Measurements from ENCODE around the gene BBS1. TPM values are rescaled to one million over a fixed set of nuclear protein-coding genes. Genes with fewer than 3 reads are reported as not detected.
"Not testable (repeated sequence)": the region's sequence is repeated elsewhere in the genome, so short reads cannot be mapped to it uniquely, and the experiment has no call there.

Gene BBS1
- total RNA-seq (10 to 100 TPM; 22.8 to 37.3 TPM), polyA plus RNA-seq (ENCODE audit: insufficient read length in 6 of 6) (10 to 100 TPM; 58.4 to 75.1 (median 64.6) TPM)
- long read RNA-seq, donor 1, transcript BBS1-201 (17 exons, 3,423 nt): major isoform, 11 of 28 reads
- long read RNA-seq, donor 1, partial matches to known transcripts: 0 of 28 reads
- long read RNA-seq, donor 1, other reads (novel, unspliced or antisense): 15 of 28 reads
- long read RNA-seq, donor 2, transcript BBS1-201 (17 exons, 3,423 nt): major isoform, 7 of 17 reads
- long read RNA-seq, donor 2, partial matches to known transcripts: 0 of 17 reads
- long read RNA-seq, donor 2, other reads (novel, unspliced or antisense): 9 of 17 reads
- long read RNA-seq, donor 3, transcript BBS1-201 (17 exons, 3,423 nt): major isoform, 7 of 16 reads
- long read RNA-seq, donor 3, partial matches to known transcripts: 0 of 16 reads
- long read RNA-seq, donor 3, other reads (novel, unspliced or antisense): 7 of 16 reads
- long read RNA-seq, donor 4, partial matches to known transcripts: 2 of 7 reads
- long read RNA-seq, donor 4, other reads (novel, unspliced or antisense): 4 of 7 reads
- long read RNA-seq, donor 5, transcript BBS1-201 (17 exons, 3,423 nt): major isoform, 6 of 8 reads
- long read RNA-seq, donor 5, partial matches to known transcripts: 0 of 8 reads
- long read RNA-seq, donor 5, other reads (novel, unspliced or antisense): 0 of 8 reads
- long read RNA-seq, donor 6, partial matches to known transcripts: 0 of 6 reads
- long read RNA-seq, donor 6, other reads (novel, unspliced or antisense): 0 of 6 reads
- long read RNA-seq, donor 7, partial matches to known transcripts: 0 of 1 reads
- long read RNA-seq, donor 7, other reads (novel, unspliced or antisense): 0 of 1 reads
- long read RNA-seq, donor 8, transcript BBS1-201 (17 exons, 3,423 nt): major isoform, 8 of 9 reads
- long read RNA-seq, donor 8, partial matches to known transcripts: 0 of 9 reads
- long read RNA-seq, donor 8, other reads (novel, unspliced or antisense): 0 of 9 reads
- long read RNA-seq, donor 9: 0 reads
- long read RNA-seq, donor 10, partial matches to known transcripts: 11 of 13 reads
- long read RNA-seq, donor 10, other reads (novel, unspliced or antisense): 2 of 13 reads
- long read RNA-seq, donor 11, transcript BBS1-201 (17 exons, 3,423 nt): major isoform, 5 of 5 reads
- long read RNA-seq, donor 11, partial matches to known transcripts: 0 of 5 reads
- long read RNA-seq, donor 11, other reads (novel, unspliced or antisense): 0 of 5 reads
- long read RNA-seq, donor 12, partial matches to known transcripts: 0 of 7 reads
- long read RNA-seq, donor 12, other reads (novel, unspliced or antisense): 0 of 7 reads

DNA sequence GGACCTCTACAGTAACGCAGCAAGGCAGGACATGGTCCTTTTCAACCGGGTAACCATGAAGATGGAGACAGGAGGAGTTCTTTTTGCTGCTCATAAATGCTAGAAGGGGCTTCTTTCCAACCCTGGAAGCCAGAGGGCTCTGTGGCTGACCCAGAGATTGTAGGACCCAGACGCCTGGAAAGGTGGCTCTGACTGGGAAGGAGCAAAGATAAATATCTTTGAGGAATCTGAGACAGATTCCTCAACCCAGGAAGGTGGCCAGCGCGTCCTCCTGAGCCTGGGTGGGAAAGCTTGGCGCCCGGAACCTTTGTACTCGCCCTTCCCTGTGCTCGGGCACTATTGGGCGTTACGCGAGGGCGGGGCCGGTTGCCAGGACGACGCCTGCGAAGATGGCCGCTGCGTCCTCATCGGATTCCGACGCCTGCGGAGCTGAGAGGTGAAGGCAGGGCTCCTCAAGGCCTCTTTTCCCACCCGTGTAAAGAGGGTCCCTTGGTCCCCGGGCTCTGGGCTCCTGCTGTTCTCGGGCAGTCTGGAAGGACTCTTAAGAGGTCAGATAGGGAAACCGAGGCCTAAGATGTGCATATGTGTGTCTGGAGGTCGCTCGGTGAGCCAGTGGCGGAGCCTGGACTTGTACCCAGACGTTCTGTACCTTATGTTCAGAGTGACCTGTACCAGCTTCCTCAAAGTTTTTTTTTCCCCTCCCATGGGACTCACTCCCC is at the start of gene BBS1:
Gene BBS1, plus strand, starts transcription at position 365 of the 719 bp plus-strand sequence. Its CDS starts 25 bp downstream, at position 390.
- H3K4me3 ChIP-seq: peak within 1 kb of the TSS; percentile 66 to 99
- ATAC-seq (peak; percentile 99), DNase-seq (peak; percentile 83 to 97 (median 86))
- TF ChIP-seq CTCF (IDR thresholded peaks at IDR 0.05): no peak
- intact Hi-C loops (cut with DNase I): no loop called here
- no peaks in the 10 kb centered on the region for H3K9me3 ChIP-seq
- no peaks in the 10 kb centered on the region for H3K27me3 ChIP-seq
- H3K4me1 ChIP-seq: peaks cover 11 to 21% of the 10 kb centered on the region in 2 donors
- H3K27ac ChIP-seq: peak within 1 kb of the TSS in 1 of 2 donors; percentile 84
- peaks cover 0 to 25% of the 10 kb centered on the region in 2 donors for H3K36me3 ChIP-seq

GRCh38 chr11:66462010-66462409 is 48.4 kb upstream of the BBS1 start:
- H3K4me1 ChIP-seq: peaks cover 0 to 8% of the 10 kb centered on the region in 2 donors
- H3K27me3 ChIP-seq: no peaks in the 10 kb centered on the region
- H3K9me3 ChIP-seq: peaks cover 0 to 2% of the 10 kb centered on the region in 2 donors
- no peak for TF ChIP-seq CTCF (IDR thresholded peaks at IDR 0.05)
- ATAC-seq (no peak), DNase-seq (no peak)
- no peak overlapping the region for H3K4me3 ChIP-seq
- no peaks in the 10 kb centered on the region for H3K36me3 ChIP-seq
- intact Hi-C loops (cut with DNase I): no loop called here
- H3K27ac ChIP-seq: no peak overlapping the region

GRCh38 chr11:66462911-66463310 is 47.5 kb upstream of the BBS1 start:
- no peak for DNase-seq
- intact Hi-C loops (cut with DNase I): no loop called here
- ATAC-seq: no peak
- H3K9me3 ChIP-seq: peaks cover 0 to 2% of the 10 kb centered on the region in 2 donors
- H3K27ac ChIP-seq: no peak overlapping the region
- peaks cover 7 to 16% of the 10 kb centered on the region in 2 donors for H3K4me1 ChIP-seq
- TF ChIP-seq CTCF (IDR thresholded peaks at IDR 0.05): no peak
- H3K27me3 ChIP-seq: no peaks in the 10 kb centered on the region
- no peak overlapping the region for H3K4me3 ChIP-seq
- no peaks in the 10 kb centered on the region for H3K36me3 ChIP-seq

DNA sequence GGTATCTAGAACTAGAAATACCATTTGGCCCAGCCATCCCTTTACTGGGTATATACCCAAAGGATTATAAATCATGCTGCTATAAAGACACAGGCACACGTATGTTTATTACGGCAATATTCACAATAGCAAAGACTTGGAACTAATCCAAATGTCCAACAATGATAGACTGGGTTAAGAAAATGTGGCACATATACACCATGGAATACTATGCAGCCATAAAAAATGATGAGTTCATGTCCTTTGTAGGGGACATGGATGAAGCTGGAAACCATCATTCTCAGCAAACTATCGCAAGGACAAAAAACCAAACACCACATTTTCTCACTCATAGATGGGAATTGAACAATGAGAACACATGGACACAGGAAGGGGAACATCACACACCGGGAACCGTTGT is 46.3 kb upstream of the BBS1 start:
- H3K4me3 ChIP-seq; H3K9me3 ChIP-seq; H3K27ac ChIP-seq; H3K36me3 ChIP-seq; ATAC-seq; DNase-seq; intact Hi-C loops (cut with DNase I); H3K27me3 ChIP-seq: not testable (repeated sequence)
- peaks cover 9 to 22% of the 10 kb centered on the region in 2 donors for H3K4me1 ChIP-seq

DNA sequence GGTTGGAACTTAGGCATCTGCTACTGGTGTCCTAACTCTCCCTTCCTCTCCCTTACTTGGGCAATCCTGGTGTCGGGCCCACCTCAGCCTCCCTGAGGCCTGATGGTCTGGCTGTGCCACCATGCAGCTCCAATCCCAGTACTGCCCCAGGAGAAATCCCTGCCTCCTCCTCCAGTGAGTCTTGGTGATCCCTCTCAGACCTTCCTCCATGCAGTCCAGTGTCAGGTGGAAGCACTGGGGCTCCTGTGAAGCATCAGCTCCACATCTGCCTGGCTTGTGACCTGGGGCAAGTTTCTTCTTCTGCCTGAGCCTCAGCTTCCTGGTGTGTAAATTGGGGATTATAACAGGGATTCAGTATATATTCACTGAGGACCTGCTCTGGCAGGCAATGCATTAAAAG is 45.5 kb upstream of the BBS1 start:
- Histone ChIP-seq H3K36me3 (no peaks in the 10 kb centered on the region), H3K9me3 (peaks cover 0 to 2% of the 10 kb centered on the region in 2 donors), H3K27me3 (no peaks in the 10 kb centered on the region), H3K27ac (no peak overlapping the region), H3K4me1 (peaks cover 9 to 22% of the 10 kb centered on the region in 2 donors), H3K4me3 (no peak overlapping the region)
- no peak for TF ChIP-seq CTCF (IDR thresholded peaks at IDR 0.05)
- ATAC-seq: no peak
- intact Hi-C loops (cut with DNase I): no loop called here
- no peak for DNase-seq

All from left lung (tissue), 14 donors.